NK-92 (cell line): Measurements from ENCODE around the gene UNC79.

Source experiments
- DNase-seq: peaks from one replicate; lab custom pipeline; 2025; ENCODE audit not compliant: unreplicated experiment; lab: John Stamatoyannopoulos, UW

UNC79 gene

GRCh38 chr14:93546642-93547041 is 115.9 kb downstream of the UNC79 start:
- DNase-seq: no peak

- no peak for DNase-seq
These were observed 117.5 kb downstream of the UNC79 start for GRCh38 chr14:93548102-93548843.

GRCh38 chr14:93549595-93549994 is 118.9 kb downstream of the UNC79 start:
- no peak for DNase-seq

- no peak for DNase-seq
These were observed 134.2 kb downstream of the UNC79 start for GRCh38 chr14:93564918-93565317.

GRCh38 chr14:93566065-93566693 is 135.4 kb downstream of the UNC79 start:
- no peak for DNase-seq

- DNase-seq: no peak
These were observed 140.5 kb downstream of the UNC79 start for GRCh38 chr14:93571275-93571674.

- DNase-seq: no peak
These were observed 148.4 kb downstream of the UNC79 start for GRCh38 chr14:93579178-93579577.

- DNase-seq: no peak
These were observed 151.8 kb downstream of the UNC79 start for GRCh38 chr14:93582516-93582915.

GRCh38 chr14:93587330-93587729 is 156.6 kb downstream of the UNC79 start:
- no peak for DNase-seq

- no peak for DNase-seq
These were observed 160.8 kb downstream of the UNC79 start for GRCh38 chr14:93591506-93591905.

GRCh38 chr14:93592786-93593185 is 162.0 kb downstream of the UNC79 start:
- no peak for DNase-seq

GRCh38 chr14:93606091-93606490 is 175.4 kb downstream of the UNC79 start:
- no peak for DNase-seq

GRCh38 chr14:93619176-93619793 is 188.5 kb downstream of the UNC79 start:
- DNase-seq: no peak

GRCh38 chr14:93628048-93628447 is 197.3 kb downstream of the UNC79 start:
- no peak for DNase-seq

GRCh38 chr14:93629643-93630042 is 198.9 kb downstream of the UNC79 start:
- DNase-seq: no peak

GRCh38 chr14:93638790-93639189 is 208.1 kb downstream of the UNC79 start:
- no peak for DNase-seq

GRCh38 chr14:93643127-93643526 is 212.4 kb downstream of the UNC79 start:
- no peak for DNase-seq

- no peak for DNase-seq
These were observed 212.9 kb downstream of the UNC79 start for GRCh38 chr14:93643676-93644075.

GRCh38 chr14:93645200-93645599 is 214.5 kb downstream of the UNC79 start:
- DNase-seq: no peak

- no peak for DNase-seq
These were observed 217.9 kb downstream of the UNC79 start for GRCh38 chr14:93648440-93649168.

GRCh38 chr14:93654599-93654998 is 223.9 kb downstream of the UNC79 start:
- DNase-seq: no peak
